ENCODE data around the gene ZNF777.
"Not testable (repeated sequence)": the region's sequence is repeated elsewhere in the genome, so short reads cannot be mapped to it uniquely, and the experiment has no call there.

Gene ZNF777

DNA sequence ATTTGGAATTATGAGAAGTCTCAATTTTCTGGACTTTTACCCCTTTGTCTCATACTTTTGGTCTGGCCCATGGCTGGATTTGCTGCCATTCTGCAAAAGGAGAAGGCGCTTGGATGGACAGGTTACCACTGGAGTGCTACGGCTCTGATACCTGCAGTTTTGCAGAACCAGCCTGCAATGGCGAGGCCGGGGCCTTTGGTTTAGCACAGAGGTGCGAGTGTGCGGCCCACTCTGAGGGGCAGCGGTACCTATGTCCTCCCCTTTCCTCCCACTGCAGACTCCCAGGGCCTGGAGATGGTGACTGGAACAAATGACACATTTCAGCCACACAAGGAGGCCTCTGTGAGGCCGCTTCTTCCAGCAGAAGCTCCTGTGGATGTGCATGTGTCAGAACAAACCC, 11.9 kb downstream of the ZNF777 start:
- H3K36me3 Mint-ChIP-seq (ENCODE audit: low read depth) = peaks cover 36% of the 10 kb centered on the region
- H3K4me1 Mint-ChIP-seq (ENCODE audit: low read depth) = peaks cover 7% of the 10 kb centered on the region
- H3K4me3 Mint-ChIP-seq = no peak overlapping the region
- H3K27ac Mint-ChIP-seq = no peak overlapping the region
- no peaks in the 10 kb centered on the region for H3K27me3 Mint-ChIP-seq (ENCODE audit: low read depth)
- no peaks in the 10 kb centered on the region for H3K9me3 Mint-ChIP-seq

DNA sequence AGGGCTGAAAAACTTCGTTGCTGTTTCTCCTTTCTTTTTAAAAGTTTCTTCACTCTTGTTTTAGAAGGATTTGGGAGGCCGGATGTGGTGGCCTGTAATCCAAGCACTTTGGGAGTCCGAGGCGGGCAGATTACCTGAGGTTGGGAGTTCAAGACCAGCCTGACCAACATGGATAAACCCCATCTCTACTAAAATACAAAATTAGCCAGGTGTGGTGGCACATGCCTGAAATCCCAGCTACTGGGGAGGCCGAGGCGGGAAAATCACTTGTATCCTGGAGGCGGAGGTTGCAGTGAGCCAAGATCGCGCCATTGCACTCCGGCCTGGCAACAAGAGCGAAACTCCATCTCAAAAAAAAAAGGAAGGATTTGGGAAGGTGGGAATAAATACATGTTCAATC, 14.8 kb downstream of the ZNF777 start:
- H3K4me1 Mint-ChIP-seq (ENCODE audit: low read depth); H3K9me3 Mint-ChIP-seq; H3K27me3 Mint-ChIP-seq (ENCODE audit: low read depth); H3K27ac Mint-ChIP-seq; H3K4me3 Mint-ChIP-seq: not testable (repeated sequence)
- H3K36me3 Mint-ChIP-seq (ENCODE audit: low read depth) = peaks cover 35% of the 10 kb centered on the region

- Mint-ChIP-seq H3K27me3 (ENCODE audit: low read depth) (no peaks in the 10 kb centered on the region), H3K9me3 (no peaks in the 10 kb centered on the region), H3K4me1 (ENCODE audit: low read depth) (peaks cover 10% of the 10 kb centered on the region), H3K27ac (no peak overlapping the region), H3K36me3 (ENCODE audit: low read depth) (peaks cover 22% of the 10 kb centered on the region), H3K4me3 (no peak overlapping the region)
Measured at GRCh38 chr7:149444287-149444686, 16.6 kb downstream of the ZNF777 start.

DNA sequence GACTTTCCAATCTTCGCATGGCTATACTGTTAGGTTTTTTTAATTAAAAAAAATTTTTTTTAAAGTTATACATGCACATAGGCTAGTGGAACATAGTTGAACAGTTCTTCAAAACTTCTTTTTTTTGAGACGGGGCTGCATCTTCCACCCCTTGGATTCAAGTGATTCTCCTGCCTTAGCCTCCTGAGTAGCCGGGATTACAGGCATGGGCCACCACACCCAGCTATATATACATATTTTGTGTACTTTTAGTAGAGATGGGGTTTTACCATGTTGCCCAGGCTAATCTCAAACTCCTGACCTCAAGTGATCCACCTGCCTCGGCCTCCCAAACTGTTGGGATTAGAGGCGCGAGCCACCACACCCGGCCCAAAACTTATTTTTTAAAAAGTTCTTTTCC, 17.3 kb downstream of the ZNF777 start:
- H3K36me3 Mint-ChIP-seq (ENCODE audit: low read depth) = peaks cover 22% of the 10 kb centered on the region
- no peak overlapping the region for H3K27ac Mint-ChIP-seq
- H3K27me3 Mint-ChIP-seq (ENCODE audit: low read depth) = no peaks in the 10 kb centered on the region
- H3K4me3 Mint-ChIP-seq = no peak overlapping the region
- H3K9me3 Mint-ChIP-seq = no peaks in the 10 kb centered on the region
- peaks cover 15% of the 10 kb centered on the region for H3K4me1 Mint-ChIP-seq (ENCODE audit: low read depth)

- no peaks in the 10 kb centered on the region for H3K27me3 Mint-ChIP-seq (ENCODE audit: low read depth)
Measured at GRCh38 chr7:149442924-149443323, 17.9 kb downstream of the ZNF777 start.

GRCh38 chr7:149440222-149440621, 20.6 kb downstream of the ZNF777 start:
- Mint-ChIP-seq H3K4me3 (no peak overlapping the region), H3K27me3 (ENCODE audit: low read depth) (no peaks in the 10 kb centered on the region), H3K4me1 (ENCODE audit: low read depth) (peaks cover 12% of the 10 kb centered on the region), H3K27ac (no peak overlapping the region), H3K9me3 (no peaks in the 10 kb centered on the region), H3K36me3 (ENCODE audit: low read depth) (peaks cover 14% of the 10 kb centered on the region)

More at GRCh38 chr7:149442924-149443323, 17.9 kb downstream of the ZNF777 start:
- peaks cover 15% of the 10 kb centered on the region for H3K4me1 Mint-ChIP-seq (ENCODE audit: low read depth)
- peaks cover 22% of the 10 kb centered on the region for H3K36me3 Mint-ChIP-seq (ENCODE audit: low read depth)
- H3K4me3 Mint-ChIP-seq = no peak overlapping the region
- no peaks in the 10 kb centered on the region for H3K9me3 Mint-ChIP-seq
- no peak overlapping the region for H3K27ac Mint-ChIP-seq

DNA sequence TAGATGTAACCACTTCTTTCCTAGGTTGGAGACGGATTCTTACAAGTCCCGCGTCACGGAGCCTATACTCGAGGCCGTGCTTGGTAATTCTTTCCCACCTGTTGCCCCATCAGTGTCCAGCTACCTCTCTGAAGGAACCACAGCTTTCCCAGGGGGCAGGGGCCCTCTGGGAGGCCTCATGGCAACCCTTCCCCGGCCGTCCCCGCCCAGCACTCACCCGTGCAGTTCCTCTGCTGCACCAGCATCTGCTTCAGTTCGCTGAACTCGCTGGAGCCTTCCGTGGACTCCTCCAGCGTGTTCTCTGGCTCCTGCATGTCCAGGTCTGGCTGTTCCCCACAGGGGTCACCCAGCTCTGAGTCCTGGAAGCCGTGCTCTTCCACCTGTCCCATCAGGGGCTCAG, 24.5 kb downstream of the ZNF777 start:
- Mint-ChIP-seq H3K4me3 (no peak overlapping the region), H3K27ac (no peak overlapping the region), H3K27me3 (ENCODE audit: low read depth) (no peaks in the 10 kb centered on the region), H3K4me1 (ENCODE audit: low read depth) (peaks cover 12% of the 10 kb centered on the region), H3K36me3 (ENCODE audit: low read depth) (peaks cover 17% of the 10 kb centered on the region), H3K9me3 (no peaks in the 10 kb centered on the region)

- Mint-ChIP-seq H3K4me1 (ENCODE audit: low read depth) (peaks cover 8% of the 10 kb centered on the region), H3K4me3 (no peak overlapping the region), H3K27ac (no peak overlapping the region), H3K9me3 (no peaks in the 10 kb centered on the region), H3K36me3 (ENCODE audit: low read depth) (peaks cover 32% of the 10 kb centered on the region), H3K27me3 (ENCODE audit: low read depth) (no peaks in the 10 kb centered on the region)
Measured at GRCh38 chr7:149433124-149433523, 27.7 kb downstream of the ZNF777 start.

DNA sequence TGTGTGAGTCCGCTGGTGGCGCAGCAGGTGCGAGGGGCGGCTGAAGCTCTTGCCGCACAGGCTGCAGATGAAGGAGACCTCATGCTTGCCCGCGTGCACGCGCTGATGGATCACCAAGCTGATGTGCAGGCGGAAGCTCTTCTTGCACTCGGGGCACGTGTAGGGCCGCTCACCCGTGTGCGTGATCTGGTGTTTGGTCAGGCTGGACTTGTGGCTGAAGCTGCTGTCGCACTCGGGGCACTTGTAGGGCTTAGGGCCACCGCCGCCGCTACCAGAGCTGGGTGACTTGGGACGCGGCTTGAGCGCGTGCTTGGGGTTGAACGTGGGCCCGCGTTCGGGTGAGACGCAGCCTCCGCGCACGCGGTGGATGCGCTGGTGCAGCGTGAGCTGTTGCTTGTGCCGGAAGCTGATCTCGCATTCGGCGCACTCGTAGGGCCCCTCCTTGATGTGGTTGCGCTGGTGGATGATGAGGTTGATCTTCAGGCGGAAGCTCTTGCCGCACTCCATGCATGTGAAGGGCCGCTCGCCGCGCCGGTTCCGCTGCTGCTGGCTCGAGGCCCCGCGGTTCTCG, 28.7 kb downstream of the ZNF777 start:
- Mint-ChIP-seq H3K36me3 (ENCODE audit: low read depth) (peaks cover 30% of the 10 kb centered on the region), H3K27ac (no peak overlapping the region), H3K9me3 (no peaks in the 10 kb centered on the region), H3K4me1 (ENCODE audit: low read depth) (peaks cover 8% of the 10 kb centered on the region), H3K27me3 (ENCODE audit: low read depth) (no peaks in the 10 kb centered on the region), H3K4me3 (no peak overlapping the region)

- H3K36me3 Mint-ChIP-seq (ENCODE audit: low read depth) = peaks cover 28% of the 10 kb centered on the region
- H3K4me1 Mint-ChIP-seq (ENCODE audit: low read depth) = peaks cover 8% of the 10 kb centered on the region
- no peaks in the 10 kb centered on the region for H3K9me3 Mint-ChIP-seq
- H3K4me3 Mint-ChIP-seq = no peak overlapping the region
- H3K27ac Mint-ChIP-seq = no peak overlapping the region
- no peaks in the 10 kb centered on the region for H3K27me3 Mint-ChIP-seq (ENCODE audit: low read depth)
Measured at GRCh38 chr7:149431486-149432120, 29.3 kb downstream of the ZNF777 start.

DNA sequence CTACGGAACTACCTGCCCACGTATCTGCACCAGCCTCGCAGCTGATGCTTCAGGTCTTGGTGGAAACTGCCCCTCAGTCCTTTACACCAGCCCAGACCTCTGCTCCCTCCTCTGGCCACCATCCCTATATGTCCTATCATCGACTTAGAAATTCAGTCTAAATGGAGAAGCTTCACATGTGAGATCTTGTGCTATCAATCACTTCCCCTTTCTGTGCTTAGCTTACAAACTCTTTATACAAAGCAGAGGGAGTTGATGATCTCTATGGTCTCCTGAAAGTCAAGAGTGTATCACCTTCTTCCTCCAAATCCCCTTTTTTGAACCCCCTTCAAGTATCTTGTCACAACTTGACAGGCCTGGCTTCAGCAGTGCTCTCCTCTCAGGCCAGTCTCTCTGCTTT, 30.7 kb downstream of the ZNF777 start:
- Mint-ChIP-seq H3K27me3 (ENCODE audit: low read depth) (no peaks in the 10 kb centered on the region), H3K4me1 (ENCODE audit: low read depth) (peaks cover 8% of the 10 kb centered on the region), H3K27ac (no peak overlapping the region), H3K4me3 (no peak overlapping the region), H3K36me3 (ENCODE audit: low read depth) (peaks cover 28% of the 10 kb centered on the region), H3K9me3 (no peaks in the 10 kb centered on the region)

- H3K4me1 Mint-ChIP-seq (ENCODE audit: low read depth) = peaks cover 10% of the 10 kb centered on the region
- no peak overlapping the region for H3K27ac Mint-ChIP-seq
Measured at GRCh38 chr7:149427893-149428292, 33.0 kb downstream of the ZNF777 start.

DNA sequence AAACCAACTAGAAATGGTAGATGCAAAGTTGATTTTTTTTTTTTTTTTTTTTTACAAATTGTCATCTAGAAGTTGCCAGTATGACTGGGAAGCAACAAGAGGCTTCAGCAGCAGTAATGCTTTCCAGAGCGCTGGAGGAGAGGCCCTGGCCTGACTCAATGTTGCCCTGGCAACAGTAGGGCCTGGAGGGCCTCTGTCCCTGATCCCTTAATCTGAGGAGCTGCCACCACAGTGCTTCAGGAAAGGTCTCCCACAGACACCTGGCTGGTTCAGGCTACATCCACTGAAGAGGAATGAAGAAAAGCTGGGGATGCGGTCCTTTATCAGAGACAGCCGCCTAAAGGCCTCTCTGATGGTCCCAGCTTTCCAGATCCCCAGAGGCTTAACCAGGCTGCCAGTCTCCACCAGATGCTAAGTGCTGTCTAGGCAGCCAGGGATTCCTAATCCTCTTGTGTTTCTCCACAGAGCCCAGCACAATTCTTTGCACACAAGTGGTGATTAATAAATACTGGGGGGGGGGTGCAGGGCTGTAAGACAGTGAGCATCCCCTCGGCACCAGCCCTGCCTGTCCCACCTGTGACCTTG, 33.7 kb downstream of the ZNF777 start:
- peaks cover 10% of the 10 kb centered on the region for H3K4me1 Mint-ChIP-seq (ENCODE audit: low read depth)
- H3K4me3 Mint-ChIP-seq = no peak overlapping the region
- H3K27me3 Mint-ChIP-seq (ENCODE audit: low read depth) = peaks cover 17% of the 10 kb centered on the region
- no peaks in the 10 kb centered on the region for H3K9me3 Mint-ChIP-seq
- peaks cover 19% of the 10 kb centered on the region for H3K36me3 Mint-ChIP-seq (ENCODE audit: low read depth)
- H3K27ac Mint-ChIP-seq = no peak overlapping the region

More at GRCh38 chr7:149427893-149428292, 33.0 kb downstream of the ZNF777 start:
- Mint-ChIP-seq H3K4me3 (no peak overlapping the region), H3K27me3 (ENCODE audit: low read depth) (peaks cover 17% of the 10 kb centered on the region), H3K9me3 (no peaks in the 10 kb centered on the region), H3K36me3 (ENCODE audit: low read depth) (peaks cover 22% of the 10 kb centered on the region)

GRCh38 chr7:149423449-149424110, 37.3 kb downstream of the ZNF777 start:
- no peak overlapping the region for H3K27ac Mint-ChIP-seq
- H3K9me3 Mint-ChIP-seq = no peaks in the 10 kb centered on the region
- H3K4me1 Mint-ChIP-seq (ENCODE audit: low read depth) = peaks cover 6% of the 10 kb centered on the region
- H3K36me3 Mint-ChIP-seq (ENCODE audit: low read depth) = peaks cover 2% of the 10 kb centered on the region
- peaks cover 17% of the 10 kb centered on the region for H3K27me3 Mint-ChIP-seq (ENCODE audit: low read depth)
- no peak overlapping the region for H3K4me3 Mint-ChIP-seq

GRCh38 chr7:149422914-149423301, 38.0 kb downstream of the ZNF777 start:
- H3K4me3 Mint-ChIP-seq = no peak overlapping the region
- H3K9me3 Mint-ChIP-seq = no peaks in the 10 kb centered on the region
- peaks cover 6% of the 10 kb centered on the region for H3K4me1 Mint-ChIP-seq (ENCODE audit: low read depth)
- H3K27ac Mint-ChIP-seq = no peak overlapping the region
- peaks cover 17% of the 10 kb centered on the region for H3K27me3 Mint-ChIP-seq (ENCODE audit: low read depth)
- no peaks in the 10 kb centered on the region for H3K36me3 Mint-ChIP-seq (ENCODE audit: low read depth)

Data from T-helper 1 cell treated with Interleukin-12 subunit alpha and Interleukin-12 subunit beta and Interleukin-4 antibody, amounts not matched to agents 30 μg/mL and 1 μg/mL, for 36 hours (primary cell).